Measurements from ENCODE around the gene GRAMD1A.

DNA sequence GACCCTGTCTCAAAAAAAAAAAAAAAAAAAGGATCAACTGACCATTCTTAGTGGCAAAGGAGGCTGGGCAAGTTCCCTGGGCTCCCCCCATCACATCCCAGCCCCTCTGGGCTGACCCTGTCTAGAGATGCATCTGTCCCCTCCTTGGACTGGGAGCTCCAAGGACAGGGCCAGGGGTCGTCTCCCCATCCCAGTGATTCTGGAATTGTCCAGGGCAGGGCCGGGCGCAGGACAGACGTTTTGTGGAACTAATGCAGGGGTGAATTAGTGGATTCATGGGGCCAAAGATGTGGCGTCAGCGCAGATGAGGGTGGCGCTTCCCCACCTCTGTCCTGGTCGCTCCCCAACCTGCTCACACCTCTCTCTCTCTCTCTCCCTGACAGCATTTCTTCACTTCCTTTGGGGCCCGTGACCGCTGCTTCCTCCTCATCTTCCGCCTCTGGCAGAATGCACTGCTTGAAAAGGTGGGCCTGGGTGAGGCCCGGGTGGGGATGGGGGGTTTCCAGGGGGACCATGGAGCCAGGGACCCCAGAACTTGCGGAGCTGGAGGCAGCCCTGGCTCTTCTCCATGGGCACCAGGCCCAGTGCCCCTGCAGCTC, 11.1 kb downstream of the GRAMD1A start:
- TF ChIP-seq CTCF (conservative IDR thresholded peaks at IDR 0.05; ENCODE audit: low read length): no peak
- no peak for TF ChIP-seq EZH2phosphoT487 (IDR thresholded peaks at IDR 0.05; ENCODE audit: borderline replicate concordance, low read depth, low read length)
